Neural progenitor cell (in vitro differentiated cells): ENCODE data around the gene SASH3. TPM values are rescaled to one million over a fixed set of nuclear protein-coding genes. Genes with fewer than 3 reads are reported as not detected.

ENCODE experiments used
- DNase-seq: peaks from one replicate; pipeline ENCODE4 v3.0.0-alpha.2; 2016; ENCODE audit warnings: low spot score
- H2AFZ ChIP-seq: fragments of 200-600 bp; sonication (generic); replicated peaks from 2 replicates; pipeline ENCODE4 v1.6.1; 2016; ENCODE audit warnings: antibody characterized with exemption
- H3F3A ChIP-seq: fragments of 200-600 bp; sonication (generic); 2 replicates; pipeline ENCODE4 v1.6.1; 2016; ENCODE audit warnings: antibody characterized with exemption, low read depth
- H3K27ac ChIP-seq: fragments of 200-600 bp; sonication (generic); 2 replicates; pipeline ENCODE4 v1.5.1; 2016; ENCODE audit warnings: mild to moderate bottlenecking
- H3K27me3 ChIP-seq: fragments of 200-600 bp; sonication (generic); 2 replicates; pipeline ENCODE4 v1.6.1; 2016; ENCODE audit warnings: mild to moderate bottlenecking, moderate library complexity
- H3K36me3 ChIP-seq: fragments of 200-600 bp; sonication (generic); 2 replicates; pipeline ENCODE4 v1.5.1; 2016
- H3K4me1 ChIP-seq: fragments of 200-600 bp; sonication (generic); 2 replicates; pipeline ENCODE4 v1.6.1; 2016; ENCODE audit warnings: mixed run types
- H3K4me2 ChIP-seq: fragments of 200-600 bp; sonication (generic); 2 replicates; pipeline ENCODE4 v1.6.1; 2016
- H3K4me3 ChIP-seq: fragments of 200-600 bp; sonication (generic); 2 replicates; pipeline ENCODE4 v1.5.1; 2016
- H3K79me2 ChIP-seq: fragments of 200-600 bp; sonication (generic); 2 replicates; pipeline ENCODE4 v1.6.1; 2016; ENCODE audit warnings: low read depth
- H3K9ac ChIP-seq: fragments of 200-600 bp; sonication (generic); 2 replicates; pipeline ENCODE4 v1.6.1; 2016
- H3K9me3 ChIP-seq: fragments of 200-600 bp; sonication (generic); 2 replicates; pipeline ENCODE4 v1.5.1; 2016; ENCODE audit warnings: low read depth
- H4K20me1 ChIP-seq: fragments of 200-600 bp; sonication (generic); 2 replicates; pipeline ENCODE4 v1.6.1; 2016; ENCODE audit warnings: low read depth
- H3K27ac Mint-ChIP-seq: 3 replicates; pipeline ENCODE4 v1.8.0; 2021; ENCODE audit warnings: mixed read lengths
- H3K27me3 Mint-ChIP-seq: 2 replicates; pipeline ENCODE4 v1.8.0; 2022; ENCODE audit warnings: low read depth, mild to moderate bottlenecking, inconsistent platforms, moderate library complexity, mixed read lengths; ENCODE audit not compliant: insufficient read depth
- H3K36me3 Mint-ChIP-seq: 3 replicates; pipeline ENCODE4 v1.8.0; 2021; ENCODE audit warnings: mixed read lengths
- H3K4me1 Mint-ChIP-seq: 3 replicates; pipeline ENCODE4 v1.8.0; 2021; ENCODE audit warnings: mixed read lengths
- H3K4me3 Mint-ChIP-seq: 3 replicates; pipeline ENCODE4 v1.8.0; 2021; ENCODE audit warnings: mild to moderate bottlenecking, moderate library complexity, mixed read lengths
- H3K9me3 Mint-ChIP-seq: 3 replicates; pipeline ENCODE4 v1.8.0; 2020; ENCODE audit warnings: mixed read lengths
- CTCF ChIP-seq: fragments of 200-600 bp; sonication (generic); IDR thresholded peaks from 2 replicates; pipeline ENCODE4 v1.5.1; 2017; ENCODE audit warnings: antibody characterized with exemption, mild to moderate bottlenecking
- EZH2 ChIP-seq: fragments of 200-600 bp; sonication (generic); IDR thresholded peaks from 2 replicates; pipeline ENCODE4 v1.6.1; 2017; ENCODE audit warnings: antibody characterized with exemption, mild to moderate bottlenecking, moderate library complexity
- EZH2phosphoT487 ChIP-seq: fragments of 200-600 bp; sonication (generic); IDR thresholded peaks from 2 replicates; pipeline ENCODE4 v1.6.1; 2017; ENCODE audit warnings: antibody characterized with exemption
- total RNA-seq: library from RNA; depleted of rRNA; stranded (reverse); fragments of >200 nt; gene quantifications from 2 replicates; pipeline ENCODE4 v1.2.3, GENCODE V29; 2015; ENCODE audit warnings: low replicate concordance

Gene SASH3
- total RNA-seq, 1 donor from 2014 or later: not detected

DNA sequence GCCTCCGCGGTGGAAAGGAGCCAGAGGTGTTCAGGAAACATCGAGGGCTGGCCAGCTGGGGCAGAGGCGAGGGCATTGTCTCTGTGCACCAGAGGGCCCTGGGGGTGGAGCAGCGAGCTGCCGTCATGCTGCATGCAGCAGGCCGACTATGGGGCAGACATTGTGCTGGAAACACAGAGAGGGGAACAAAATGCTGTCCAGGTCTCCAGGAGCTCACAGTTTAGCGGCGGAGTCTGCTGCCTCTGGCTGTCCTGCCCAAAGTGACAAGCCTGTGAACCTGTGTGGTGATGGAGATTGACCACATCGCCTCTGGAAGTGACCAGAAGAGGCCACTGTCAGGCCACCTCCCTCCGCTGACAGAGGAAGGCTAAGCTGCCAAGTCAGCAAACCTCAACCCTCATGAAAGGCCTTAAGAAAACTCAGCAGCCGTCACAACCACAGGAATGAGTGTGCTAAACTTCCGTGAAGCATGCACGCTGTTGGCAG lies 20.1 kb upstream of the SASH3 start:
- no peaks in the 10 kb centered on the region for H3K9me3 Mint-ChIP-seq
- Histone ChIP-seq H4K20me1 (no peaks in the 10 kb centered on the region), H2AFZ (no peak overlapping the region), H3K4me3 (no peak overlapping the region), H3K79me2 (no peaks in the 10 kb centered on the region), H3K27ac (no peak overlapping the region), H3K4me1 (no peaks in the 10 kb centered on the region), H3F3A (no peaks in the 10 kb centered on the region), H3K27me3 (no peaks in the 10 kb centered on the region), H3K36me3 (no peaks in the 10 kb centered on the region), H3K4me2 (no peak overlapping the region), H3K9me3 (no peaks in the 10 kb centered on the region), H3K9ac (no peak overlapping the region)
- peaks cover 24% of the 10 kb centered on the region for H3K4me1 Mint-ChIP-seq
- H3K36me3 Mint-ChIP-seq: no peaks in the 10 kb centered on the region
- H3K27me3 Mint-ChIP-seq: peaks cover 8% of the 10 kb centered on the region
- TF ChIP-seq EZH2phosphoT487 (no peak), EZH2 (no peak), CTCF (no peak)
- peak overlapping the region; percentile 78 for H3K27ac Mint-ChIP-seq
- no peak overlapping the region for H3K4me3 Mint-ChIP-seq
- DNase-seq: peak; percentile 34

- H3K4me1 ChIP-seq: no peaks in the 10 kb centered on the region
- H3K4me3 ChIP-seq: no peak overlapping the region
- H3K27me3 ChIP-seq: no peaks in the 10 kb centered on the region
- no peaks in the 10 kb centered on the region for H3K36me3 Mint-ChIP-seq
- peaks cover 21% of the 10 kb centered on the region for H3K4me1 Mint-ChIP-seq
- no peaks in the 10 kb centered on the region for H4K20me1 ChIP-seq
- H3K27ac ChIP-seq: no peak overlapping the region
- H3K9me3 ChIP-seq: no peaks in the 10 kb centered on the region
- no peaks in the 10 kb centered on the region for H3K36me3 ChIP-seq
- H3K9me3 Mint-ChIP-seq: no peaks in the 10 kb centered on the region
- peaks cover 5% of the 10 kb centered on the region for H3K27me3 Mint-ChIP-seq
- TF ChIP-seq EZH2phosphoT487 (no peak), CTCF (no peak), EZH2 (no peak)
- H3K4me2 ChIP-seq: no peak overlapping the region
- H3F3A ChIP-seq: no peaks in the 10 kb centered on the region
- no peak for DNase-seq
- H3K27ac Mint-ChIP-seq: peak overlapping the region; percentile 78
- H3K4me3 Mint-ChIP-seq: no peak overlapping the region
- H3K9ac ChIP-seq: no peak overlapping the region
- H3K79me2 ChIP-seq: no peaks in the 10 kb centered on the region
- H2AFZ ChIP-seq: no peak overlapping the region
These were observed 19.6 kb upstream of the SASH3 start for GRCh38 chrX:129760155-129760554.

DNA sequence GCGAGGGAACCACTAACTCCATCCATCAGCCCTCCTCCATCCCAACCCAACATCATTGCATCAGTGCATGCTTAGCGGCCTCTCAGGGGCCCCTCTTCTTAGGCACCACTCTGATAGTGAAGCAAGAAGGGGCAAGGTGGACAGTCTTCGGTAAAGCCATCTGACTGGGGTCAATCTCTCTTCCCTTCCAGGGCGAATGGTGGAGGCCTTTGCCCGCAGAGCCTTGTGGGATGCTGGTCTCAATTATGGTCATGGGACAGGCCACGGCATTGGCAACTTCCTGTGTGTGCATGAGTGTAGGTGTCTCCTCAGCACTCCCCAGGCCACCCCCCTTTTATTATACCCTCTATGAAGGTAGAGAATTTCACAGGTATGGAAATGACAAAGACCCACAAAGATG lies 18.8 kb upstream of the SASH3 start:
- no peaks in the 10 kb centered on the region for H3K9me3 ChIP-seq
- H3K27ac ChIP-seq: no peak overlapping the region
- Mint-ChIP-seq H3K36me3 (no peaks in the 10 kb centered on the region), H3K4me1 (peaks cover 18% of the 10 kb centered on the region), H3K27ac (no peak overlapping the region), H3K4me3 (no peak overlapping the region), H3K27me3 (peaks cover 5% of the 10 kb centered on the region), H3K9me3 (no peaks in the 10 kb centered on the region)
- no peaks in the 10 kb centered on the region for H3K79me2 ChIP-seq
- TF ChIP-seq EZH2phosphoT487 (no peak), CTCF (no peak), EZH2 (no peak)
- H3K4me2 ChIP-seq: no peak overlapping the region
- no peaks in the 10 kb centered on the region for H3F3A ChIP-seq
- H3K36me3 ChIP-seq: no peaks in the 10 kb centered on the region
- no peaks in the 10 kb centered on the region for H3K27me3 ChIP-seq
- H2AFZ ChIP-seq: no peak overlapping the region
- no peaks in the 10 kb centered on the region for H4K20me1 ChIP-seq
- H3K4me1 ChIP-seq: no peaks in the 10 kb centered on the region
- H3K9ac ChIP-seq: no peak overlapping the region
- H3K4me3 ChIP-seq: no peak overlapping the region
- no peak for DNase-seq
